Panc1 (cell line): ENCODE data around the gene KRTAP3-3. TPM values are rescaled to one million over a fixed set of nuclear protein-coding genes. Genes with fewer than 3 reads are reported as not detected.

Source experiments
- ATAC-seq: fragments of 200-7000 bp; cut with Tn5 transposase; 2 replicates; pipeline ENCODE4 v1.9.1; 2020; ENCODE audit warnings: mild to moderate bottlenecking, moderate library complexity
- BruUV-seq: library from RNA; stranded (reverse); fragments of 400-500 nt; replicated peaks from 2 replicates; lab custom pipeline; 2021; lab: Mats Ljungman, UMichigan
- CTCF ChIA-PET: fragments of 300-600 bp; sonication (Branson Sonifier 250); formaldehyde crosslinking; loops from one replicate; lab custom pipeline; 2022; ENCODE audit warnings: antibody characterized with exemption; lab: Charles Lee
- POLR2A ChIA-PET: fragments of 300-600 bp; sonication (Branson Sonifier 250); formaldehyde crosslinking; loops from one replicate; lab custom pipeline; 2022; ENCODE audit warnings: antibody characterized with exemption; lab: Charles Lee
- DNase-seq: peaks from one replicate; pipeline ENCODE4 v3.0.0-alpha.2; 2010; ENCODE audit warnings: low read depth, low spot score
- H3K27ac ChIP-seq: 2 replicates; pipeline ENCODE4 v1.5.1; 2011; ENCODE audit warnings: mild to moderate bottlenecking, low read length, inconsistent platforms
- H3K27me3 ChIP-seq: fragments of 200-500 bp; sonication (Bioruptor generic); 2 replicates; pipeline ENCODE4 v1.6.0; 2014; ENCODE audit warnings: low read length, inconsistent platforms; ENCODE audit not compliant: control insufficient read depth, insufficient read depth
- H3K36me3 ChIP-seq: fragments of 200-500 bp; sonication (Bioruptor generic); 2 replicates; pipeline ENCODE4 v1.5.1; 2014; ENCODE audit warnings: inconsistent platforms, mild to moderate bottlenecking, low read length, moderate library complexity; ENCODE audit not compliant: control insufficient read depth, insufficient read depth
- H3K4me1 ChIP-seq: 2 replicates; pipeline ENCODE4 v1.5.1; 2011; ENCODE audit warnings: inconsistent platforms, mild to moderate bottlenecking, low read length, moderate library complexity; ENCODE audit not compliant: control insufficient read depth, insufficient read depth
- H3K4me3 ChIP-seq, 2 experiments: 2 replicates each; pipeline ENCODE4 v1.5.1; 2011 to 2012; ENCODE audit warnings: low read depth in 2 of 2, low read length in 2 of 2, mild to moderate bottlenecking in 2 of 2, inconsistent platforms in 1 of 2, moderate library complexity in 1 of 2
- H3K9me3 ChIP-seq: fragments of 200-500 bp; sonication (Bioruptor generic); 2 replicates; pipeline ENCODE4 v1.5.1; 2014; ENCODE audit warnings: low read depth, mild to moderate bottlenecking, inconsistent platforms, low read length, moderate library complexity; ENCODE audit not compliant: control insufficient read depth, insufficient read depth
- POLR2AphosphoS5 ChIP-seq: IDR thresholded peaks from 2 replicates; pipeline ENCODE4 v1.6.1; 2012; ENCODE audit warnings: mild to moderate bottlenecking, low read depth, low read length, moderate library complexity
- SIN3A ChIP-seq: IDR thresholded peaks from 2 replicates; pipeline ENCODE4 v1.6.1; 2012; ENCODE audit warnings: low read depth, mild to moderate bottlenecking, low read length, moderate library complexity, borderline replicate concordance; ENCODE audit not compliant: insufficient read depth
- TCF7L2 ChIP-seq: IDR thresholded peaks from 2 replicates; pipeline ENCODE4 v1.6.1; 2011; ENCODE audit warnings: mild to moderate bottlenecking, low read depth, low read length, inconsistent platforms
- in situ Hi-C: cut with HindIII; loops from 2 replicates; pipeline ENCODE4 v1.10.0; 2016; ENCODE audit warnings: low sequenced_read_pairs, low pct_unique_long_range_greater_than_20kb
- intact Hi-C: fragments of 100-400 bp; cut with micrococcal nuclease; formaldehyde crosslinking; loops from one replicate; pipeline ENCODE4 v1.10.0; 2022; ENCODE audit not compliant: unreplicated experiment
- total RNA-seq: library from RNA; stranded (reverse); gene quantifications from one replicate; pipeline ENCODE4 v1.2.1, GENCODE V29; 2021; ENCODE audit not compliant: unreplicated experiment
- TF ChIP-seq, protein P1 (sequence below), 2 experiments: IDR thresholded peaks; 2 replicates each; pipeline ENCODE4 v1.6.1; 2011 to 2012; ENCODE audit warnings: low read depth in 2 of 2, control low read depth in 1 of 2, low read length in 1 of 2, mild to moderate bottlenecking in 1 of 2, moderate library complexity in 1 of 2; ENCODE audit not compliant: insufficient read depth in 1 of 2
- TF ChIP-seq, protein P2 (sequence below): fragments of 450-650 bp; IDR thresholded peaks from 2 replicates; pipeline ENCODE4 v1.5.1; 2017; ENCODE audit warnings: mild to moderate bottlenecking

The KRTAP3-3 gene
- total RNA-seq, 1 experiment from 2014 or later: not detected

DNA sequence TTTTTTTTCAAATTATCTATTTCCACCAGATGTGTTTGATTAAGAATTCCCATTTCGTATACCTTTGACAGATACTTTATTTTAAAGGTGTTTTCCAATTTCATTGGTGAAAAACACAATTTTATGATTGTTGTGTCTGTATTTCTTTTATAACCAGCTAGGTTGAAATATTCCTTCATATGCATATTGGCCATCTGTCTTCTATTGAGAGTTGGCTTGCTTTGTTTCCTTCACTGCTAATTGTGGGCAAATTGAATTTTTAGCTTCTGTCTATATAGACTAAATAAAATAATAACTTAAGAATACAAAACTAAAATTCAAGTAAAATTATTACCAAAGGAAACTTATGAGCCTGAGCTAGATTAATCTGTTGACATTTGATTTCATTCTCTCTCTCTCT is 1.2 kb upstream of the KRTAP3-3 start:
- CTCF ChIA-PET: no interaction called here
- no peaks in the 10 kb centered on the region for H3K4me1 ChIP-seq
- intact Hi-C loops: no loop called here
- DNase-seq (no peak), ATAC-seq (no peak)
- H3K4me3 ChIP-seq: no peak overlapping the region
- POLR2A ChIA-PET: interaction anchor here (0.6 kb wide), 1 partner anchor 156 kb away, joined by 3 read pairs; no protein-coding TSS in a partner anchor
- no peaks in the 10 kb centered on the region for H3K36me3 ChIP-seq
- no peak overlapping the region for H3K27ac ChIP-seq
- TF ChIP-seq, protein P1, sequence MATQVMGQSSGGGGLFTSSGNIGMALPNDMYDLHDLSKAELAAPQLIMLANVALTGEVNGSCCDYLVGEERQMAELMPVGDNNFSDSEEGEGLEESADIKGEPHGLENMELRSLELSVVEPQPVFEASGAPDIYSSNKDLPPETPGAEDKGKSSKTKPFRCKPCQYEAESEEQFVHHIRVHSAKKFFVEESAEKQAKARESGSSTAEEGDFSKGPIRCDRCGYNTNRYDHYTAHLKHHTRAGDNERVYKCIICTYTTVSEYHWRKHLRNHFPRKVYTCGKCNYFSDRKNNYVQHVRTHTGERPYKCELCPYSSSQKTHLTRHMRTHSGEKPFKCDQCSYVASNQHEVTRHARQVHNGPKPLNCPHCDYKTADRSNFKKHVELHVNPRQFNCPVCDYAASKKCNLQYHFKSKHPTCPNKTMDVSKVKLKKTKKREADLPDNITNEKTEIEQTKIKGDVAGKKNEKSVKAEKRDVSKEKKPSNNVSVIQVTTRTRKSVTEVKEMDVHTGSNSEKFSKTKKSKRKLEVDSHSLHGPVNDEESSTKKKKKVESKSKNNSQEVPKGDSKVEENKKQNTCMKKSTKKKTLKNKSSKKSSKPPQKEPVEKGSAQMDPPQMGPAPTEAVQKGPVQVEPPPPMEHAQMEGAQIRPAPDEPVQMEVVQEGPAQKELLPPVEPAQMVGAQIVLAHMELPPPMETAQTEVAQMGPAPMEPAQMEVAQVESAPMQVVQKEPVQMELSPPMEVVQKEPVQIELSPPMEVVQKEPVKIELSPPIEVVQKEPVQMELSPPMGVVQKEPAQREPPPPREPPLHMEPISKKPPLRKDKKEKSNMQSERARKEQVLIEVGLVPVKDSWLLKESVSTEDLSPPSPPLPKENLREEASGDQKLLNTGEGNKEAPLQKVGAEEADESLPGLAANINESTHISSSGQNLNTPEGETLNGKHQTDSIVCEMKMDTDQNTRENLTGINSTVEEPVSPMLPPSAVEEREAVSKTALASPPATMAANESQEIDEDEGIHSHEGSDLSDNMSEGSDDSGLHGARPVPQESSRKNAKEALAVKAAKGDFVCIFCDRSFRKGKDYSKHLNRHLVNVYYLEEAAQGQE (IDR thresholded peaks at IDR 0.05; ENCODE audit: insufficient read depth in 1 of 2, low read depth in 2 of 2, low read length in 1 of 2): no peak
- TF ChIP-seq, protein P2, sequence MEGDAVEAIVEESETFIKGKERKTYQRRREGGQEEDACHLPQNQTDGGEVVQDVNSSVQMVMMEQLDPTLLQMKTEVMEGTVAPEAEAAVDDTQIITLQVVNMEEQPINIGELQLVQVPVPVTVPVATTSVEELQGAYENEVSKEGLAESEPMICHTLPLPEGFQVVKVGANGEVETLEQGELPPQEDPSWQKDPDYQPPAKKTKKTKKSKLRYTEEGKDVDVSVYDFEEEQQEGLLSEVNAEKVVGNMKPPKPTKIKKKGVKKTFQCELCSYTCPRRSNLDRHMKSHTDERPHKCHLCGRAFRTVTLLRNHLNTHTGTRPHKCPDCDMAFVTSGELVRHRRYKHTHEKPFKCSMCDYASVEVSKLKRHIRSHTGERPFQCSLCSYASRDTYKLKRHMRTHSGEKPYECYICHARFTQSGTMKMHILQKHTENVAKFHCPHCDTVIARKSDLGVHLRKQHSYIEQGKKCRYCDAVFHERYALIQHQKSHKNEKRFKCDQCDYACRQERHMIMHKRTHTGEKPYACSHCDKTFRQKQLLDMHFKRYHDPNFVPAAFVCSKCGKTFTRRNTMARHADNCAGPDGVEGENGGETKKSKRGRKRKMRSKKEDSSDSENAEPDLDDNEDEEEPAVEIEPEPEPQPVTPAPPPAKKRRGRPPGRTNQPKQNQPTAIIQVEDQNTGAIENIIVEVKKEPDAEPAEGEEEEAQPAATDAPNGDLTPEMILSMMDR: no peak
- peaks cover 18% of the 10 kb centered on the region for H3K27me3 ChIP-seq
- in situ Hi-C loops: no loop called here
- BruUV-seq: no TSS peak
- H3K9me3 ChIP-seq: no peaks in the 10 kb centered on the region

DNA sequence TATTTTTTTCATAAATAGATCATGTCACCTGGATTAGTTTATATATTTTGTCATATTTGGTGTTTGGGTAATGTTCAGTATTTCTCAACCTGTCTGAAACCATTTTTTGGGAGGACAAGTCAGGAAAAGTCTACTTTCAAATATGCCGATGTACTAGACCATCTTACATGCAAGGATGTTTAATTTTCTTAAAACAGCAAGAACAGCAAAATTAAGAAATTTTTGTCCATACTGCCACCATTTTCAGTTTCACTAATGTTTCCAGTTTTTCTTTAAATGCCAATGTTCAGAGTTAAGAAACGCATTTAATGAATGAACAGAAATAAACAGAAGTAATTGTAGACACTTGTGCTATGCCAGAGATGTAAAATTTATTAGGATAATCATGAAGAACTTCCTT is 880 bp downstream of the KRTAP3-3 start:
- in situ Hi-C loops: no loop called here
- TF ChIP-seq POLR2AphosphoS5 (no peak), SIN3A (no peak), TCF7L2 (no peak)
- TF ChIP-seq, protein P1 (IDR thresholded peaks at IDR 0.05; ENCODE audit: insufficient read depth in 1 of 2, low read depth in 2 of 2, low read length in 1 of 2): no peak
- TF ChIP-seq, protein P2: no peak
- no peak for DNase-seq
- ATAC-seq: no peak
- Histone ChIP-seq H3K36me3 (no peaks in the 10 kb centered on the region), H3K27ac (no peak overlapping the region), H3K27me3 (peaks cover 13% of the 10 kb centered on the region), H3K4me1 (no peaks in the 10 kb centered on the region), H3K9me3 (no peaks in the 10 kb centered on the region), H3K4me3 (no peak overlapping the region)
- intact Hi-C loops: no loop called here
- BruUV-seq: no TSS peak
- ChIA-PET CTCF (interaction anchor here (0.9 kb wide), 1 partner anchor 329 kb away, joined by 3 read pairs; no protein-coding TSS in a partner anchor), POLR2A (no interaction called here)
